GM19351 (cell line): ENCODE results near the gene AGAP6.
"Not testable (repeated sequence)": the region's sequence is repeated elsewhere in the genome, so short reads cannot be mapped to it uniquely, and the experiment has no call there.

ENCODE experiments used
- ATAC-seq: cut with Tn5 transposase; IDR thresholded peaks from one replicate; pipeline ENCODE4 v1.9.1; 2021; ENCODE audit warnings: mild to moderate bottlenecking, moderate library complexity; ENCODE audit not compliant: unreplicated experiment

The AGAP6 gene

DNA sequence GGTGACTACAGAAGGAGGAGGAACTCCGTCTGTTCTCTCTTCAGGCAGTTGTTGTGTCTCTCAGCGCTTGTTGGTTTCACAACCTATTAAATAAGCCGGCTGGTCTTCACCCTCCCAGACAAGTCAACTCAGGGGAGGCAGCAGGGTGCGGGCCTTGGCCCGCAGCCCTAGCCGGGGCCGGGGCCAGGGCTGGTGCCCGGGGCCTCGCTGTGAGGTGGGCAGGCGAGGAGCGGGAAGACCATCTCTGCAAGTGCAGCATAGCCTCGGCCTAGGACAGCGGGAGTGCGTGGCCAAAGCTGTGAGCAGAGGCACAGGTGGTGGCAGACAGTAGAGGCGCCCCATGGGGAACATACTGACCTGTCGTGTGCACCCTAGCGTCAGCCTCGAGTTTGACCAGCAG, at the start of gene AGAP6:
Gene AGAP6 (plus strand): TSS at position 31 of the 400 bp plus-strand sequence. CDS start 310 bp downstream, at position 341.
- not testable (repeated sequence) for ATAC-seq

DNA sequence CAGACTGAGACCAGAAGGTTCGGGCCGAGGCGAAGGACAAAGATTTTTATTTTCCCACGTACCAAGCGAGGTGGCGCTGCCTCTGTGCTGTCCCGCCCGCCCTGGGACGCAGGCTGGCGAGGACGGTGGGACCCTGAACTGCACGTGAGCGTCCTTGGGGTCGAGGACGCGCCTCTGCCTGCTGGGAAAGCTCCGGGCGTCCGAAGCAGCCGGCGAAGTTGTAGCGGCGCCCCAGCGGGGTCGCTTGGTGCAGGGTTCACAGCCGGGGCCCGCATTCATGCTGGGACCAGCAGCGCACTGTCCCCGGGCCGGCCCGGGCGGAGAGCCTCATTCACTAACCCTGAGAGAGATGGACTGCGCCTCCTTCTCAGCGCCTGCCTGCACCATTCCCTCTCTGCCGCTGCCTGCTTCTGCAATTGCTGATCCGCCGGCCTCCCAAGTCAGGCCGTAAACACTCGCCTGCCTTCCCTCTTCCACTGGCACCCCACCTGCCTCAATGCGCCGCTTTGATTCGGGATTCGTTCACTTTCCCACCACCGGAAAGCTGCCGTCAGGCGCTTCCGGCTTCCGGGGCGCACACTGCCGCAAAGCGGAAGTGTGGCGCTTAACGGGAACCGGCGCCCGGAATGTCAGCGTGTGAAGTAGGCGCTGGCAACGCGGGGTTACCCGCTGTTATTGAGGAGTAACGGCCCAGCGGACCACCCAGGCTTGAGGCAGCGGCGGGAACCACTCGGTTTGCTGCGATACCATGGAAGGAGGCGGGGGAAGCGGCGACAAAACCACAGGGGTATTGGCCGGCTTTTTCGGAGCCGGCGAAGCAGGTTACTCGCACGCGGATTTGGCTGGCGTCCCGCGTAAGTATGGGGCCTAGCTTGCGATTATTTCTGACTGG, 46.5 kb upstream of the AGAP6 start, which contains the start of the genes PARG and TIMM23B:
Gene PARG (minus strand): TSS at position 581 of the 892 bp plus-strand sequence. CDS start 302 bp downstream, at position 279.
Gene TIMM23B (plus strand): TSS at position 607 of the 892 bp plus-strand sequence. CDS start 142 bp downstream, at position 749.
- ATAC-seq = peak; percentile 63

DNA sequence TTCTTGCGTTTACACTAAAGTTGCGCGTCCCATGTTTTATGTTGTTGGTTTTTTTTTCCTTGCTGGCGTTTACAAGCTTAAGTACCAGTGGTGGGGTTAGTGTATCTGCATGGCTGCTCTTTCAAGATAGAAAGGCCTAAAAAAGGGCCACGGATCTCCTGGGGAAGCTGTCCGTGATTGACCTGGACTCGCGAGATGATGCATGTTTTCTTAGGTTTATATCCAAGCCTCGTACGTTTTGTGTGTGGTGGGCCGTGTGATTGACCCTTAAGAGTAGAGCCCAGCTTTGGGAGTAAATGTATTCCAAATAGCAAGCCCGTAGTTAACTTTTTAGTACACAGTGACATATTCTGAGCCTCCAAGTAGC, 45.9 kb upstream of the AGAP6 start:
- peak; percentile 15 for ATAC-seq

DNA sequence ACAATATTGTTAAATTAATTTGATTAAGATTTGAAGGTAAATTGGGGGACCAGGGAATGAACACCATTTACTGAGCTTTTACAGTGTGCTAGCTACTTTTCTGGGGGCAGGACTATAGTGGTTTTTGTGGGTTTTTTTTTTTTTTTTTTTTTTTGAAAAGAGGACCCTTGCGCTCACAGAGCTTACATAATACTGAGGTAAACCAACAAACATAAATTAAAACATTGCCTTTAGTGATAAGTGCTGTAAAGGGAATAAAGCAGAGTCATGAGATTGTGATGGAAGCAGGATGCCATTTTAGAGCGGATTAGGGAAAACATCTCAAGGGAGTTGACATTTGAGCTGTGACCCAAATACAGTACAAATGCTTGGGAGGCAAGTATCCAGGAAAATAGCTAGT, 44.6 kb upstream of the AGAP6 start:
- ATAC-seq = not testable (repeated sequence)

DNA sequence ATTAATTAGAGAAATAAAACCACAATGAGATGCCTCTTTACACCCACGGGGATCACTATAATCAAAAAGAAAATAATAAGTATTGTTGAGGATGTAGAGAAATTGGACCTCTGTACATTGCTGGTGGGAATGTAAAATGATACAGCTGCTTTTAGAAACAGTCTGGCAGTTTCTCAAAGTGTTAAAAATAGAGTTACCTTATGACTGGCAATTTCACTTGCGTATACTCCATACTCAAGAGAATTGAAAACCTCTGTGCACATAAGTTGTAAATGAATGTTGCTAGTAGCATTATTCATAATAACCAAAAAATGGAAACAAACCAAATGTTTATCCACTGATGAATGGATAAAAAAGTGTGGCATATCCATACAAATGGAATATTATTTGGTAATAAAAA, 40.1 kb upstream of the AGAP6 start:
- peak; percentile 93 for ATAC-seq

DNA sequence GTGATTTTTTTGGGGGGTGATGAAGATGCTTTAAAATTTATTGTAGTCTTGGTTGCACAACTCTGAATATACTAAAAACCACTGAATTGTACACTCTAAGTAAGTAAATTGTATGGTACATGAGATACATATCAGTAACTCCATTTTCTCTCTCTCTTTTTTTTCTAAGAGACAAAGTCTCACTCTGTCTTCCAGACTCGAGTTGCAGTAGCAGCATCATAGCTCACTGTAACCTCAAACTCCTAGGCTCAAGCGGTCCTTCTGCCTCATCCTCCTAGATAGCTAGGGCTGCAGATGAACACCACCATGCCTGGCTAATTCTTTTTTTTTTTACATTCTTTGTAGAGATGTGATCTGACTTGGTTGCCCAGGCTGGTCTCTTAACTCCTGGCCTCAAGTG, 39.5 kb upstream of the AGAP6 start:
- not testable (repeated sequence) for ATAC-seq

DNA sequence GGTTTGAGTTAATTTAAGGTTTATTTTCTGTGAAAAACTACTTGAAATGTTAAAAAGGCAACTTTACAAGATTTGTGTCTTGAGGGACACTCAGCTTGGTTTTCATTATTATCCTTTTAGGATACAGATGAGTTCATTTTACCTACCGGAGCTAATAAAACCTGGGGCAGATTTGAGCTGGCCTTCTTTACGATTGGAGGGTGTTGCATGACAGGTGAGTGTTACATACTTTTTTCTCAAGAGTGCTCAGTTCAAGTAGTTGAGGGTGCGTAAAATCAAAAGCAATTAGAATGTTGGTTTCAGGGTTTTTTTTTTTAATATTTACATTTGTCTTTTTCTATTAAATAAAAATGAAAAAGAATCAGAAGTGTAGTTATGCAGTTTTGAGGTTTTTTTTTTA, 36.2 kb upstream of the AGAP6 start:
- not testable (repeated sequence) for ATAC-seq

DNA sequence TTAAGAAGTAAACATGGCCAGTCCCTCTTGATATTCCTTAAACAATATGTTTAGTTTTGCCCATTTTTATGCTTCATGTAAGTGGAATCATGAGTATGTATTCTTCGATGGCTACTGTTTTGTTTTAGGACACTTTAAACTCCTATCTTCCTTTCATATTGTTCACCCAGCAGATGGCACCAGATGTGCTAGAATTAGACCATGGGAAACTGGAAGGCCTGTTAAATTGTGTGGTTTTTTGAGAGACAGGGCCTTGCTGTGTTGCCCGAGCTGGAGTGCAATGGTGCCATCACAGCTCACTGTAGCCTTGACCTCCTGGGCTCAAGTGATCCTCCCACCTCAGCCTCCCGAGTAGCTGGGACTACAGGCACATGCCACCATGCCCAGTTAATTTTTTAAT, 35.1 kb upstream of the AGAP6 start:
- ATAC-seq = not testable (repeated sequence)

GRCh38 chr10:49970331-49970857, 17.8 kb upstream of the AGAP6 start:
- ATAC-seq = not testable (repeated sequence)

GRCh38 chr10:49971466-49971865, 16.7 kb upstream of the AGAP6 start:
- ATAC-seq = not testable (repeated sequence)

GRCh38 chr10:49972094-49972493, 16.1 kb upstream of the AGAP6 start:
- not testable (repeated sequence) for ATAC-seq

- not testable (repeated sequence) for ATAC-seq
Observed at GRCh38 chr10:49977756-49978155, 10.4 kb upstream of the AGAP6 start.

GRCh38 chr10:49987207-49987606, 999 bp upstream of the AGAP6 start:
- ATAC-seq = not testable (repeated sequence)

GRCh38 chr10:49995321-49995720, 7.1 kb downstream of the AGAP6 start:
- ATAC-seq = not testable (repeated sequence)

DNA sequence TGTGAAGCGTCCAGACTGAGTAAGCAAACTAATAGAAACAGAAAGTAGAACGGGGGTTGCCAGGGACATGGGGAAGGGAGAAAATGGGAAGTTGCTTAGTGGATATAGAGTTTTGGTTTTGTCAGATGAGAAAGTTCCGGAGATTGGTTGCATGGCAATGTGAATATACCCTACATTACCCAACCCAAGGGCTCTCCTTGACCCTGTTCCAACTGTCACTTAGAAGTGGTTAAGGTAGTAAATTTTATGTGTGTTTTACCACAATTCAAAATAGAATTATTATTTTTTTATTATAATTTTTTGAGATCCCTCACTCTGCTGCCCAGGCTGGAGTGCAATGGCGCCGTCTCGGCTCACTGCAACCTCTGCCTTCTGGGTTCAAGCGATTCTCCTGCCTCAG, 25.8 kb downstream of the AGAP6 start:
- not testable (repeated sequence) for ATAC-seq

GRCh38 chr10:50015596-50016220, 27.5 kb downstream of the AGAP6 start:
- not testable (repeated sequence) for ATAC-seq

- ATAC-seq = not testable (repeated sequence)
Observed at GRCh38 chr10:50016926-50017325, 28.7 kb downstream of the AGAP6 start.

DNA sequence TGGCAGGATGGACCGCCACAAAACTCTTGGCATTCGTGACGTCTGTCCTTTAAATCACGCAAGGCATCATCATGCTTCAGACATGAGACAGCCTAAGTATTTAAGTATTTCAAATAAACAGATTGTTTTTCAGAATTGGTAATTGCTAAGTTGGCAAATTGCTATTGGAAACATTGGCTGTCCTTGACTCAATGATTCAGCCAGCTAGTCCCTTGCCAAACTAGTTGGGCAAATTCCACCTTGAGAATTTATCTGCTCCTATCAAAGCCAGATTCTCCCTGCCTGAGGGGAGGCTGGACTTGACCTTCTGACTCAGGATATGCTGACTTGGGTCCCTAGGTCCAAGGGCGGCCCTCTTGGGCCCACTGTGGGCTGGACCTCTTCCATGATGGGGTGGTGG, 29.4 kb downstream of the AGAP6 start:
- ATAC-seq = not testable (repeated sequence)

DNA sequence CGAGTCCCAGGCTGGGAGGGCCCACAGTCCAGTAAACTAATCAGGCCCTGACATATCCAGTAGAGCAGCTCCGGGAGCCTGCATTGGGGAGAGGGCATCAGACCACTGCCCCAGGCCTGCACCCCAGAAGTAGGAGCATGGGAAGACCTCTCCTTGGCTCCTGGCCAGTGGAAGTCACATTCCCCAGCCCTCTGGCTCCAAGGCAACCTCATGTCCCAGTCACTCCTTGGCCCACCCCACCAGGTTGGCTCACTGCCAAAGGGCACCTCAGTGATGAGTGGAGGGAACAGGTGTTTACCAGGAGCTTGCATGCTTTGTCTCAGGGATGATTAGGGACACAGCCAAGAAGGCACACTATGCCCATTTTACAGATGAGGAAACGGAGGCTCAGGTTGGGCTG, 31.1 kb downstream of the AGAP6 start:
- not testable (repeated sequence) for ATAC-seq

- not testable (repeated sequence) for ATAC-seq
Observed at GRCh38 chr10:50020451-50021024, 32.3 kb downstream of the AGAP6 start.

- ATAC-seq = no peak
Observed at GRCh38 chr10:50021646-50022045, 33.4 kb downstream of the AGAP6 start.
